ENCODE measurements around the gene USHBP1.

The USHBP1 gene

GRCh38 chr19:17240062-17240752 lies 24.3 kb downstream of the USHBP1 start:
- no peak for DNase-seq

- no peak for DNase-seq
These were observed 26.5 kb downstream of the USHBP1 start for GRCh38 chr19:17237747-17238706.

GRCh38 chr19:17236811-17237543 lies 27.6 kb downstream of the USHBP1 start:
- DNase-seq = no peak

GRCh38 chr19:17235971-17236777 lies 28.4 kb downstream of the USHBP1 start:
- peak in 1 of 2 experiments; percentile 24 for DNase-seq

GRCh38 chr19:17235300-17235970 lies 29.1 kb downstream of the USHBP1 start:
- peak; percentile 70 to 74 for DNase-seq

- peak; percentile 58 to 59 for DNase-seq
These were observed 29.6 kb downstream of the USHBP1 start for GRCh38 chr19:17234911-17235299.

- no peak for DNase-seq
These were observed 32.3 kb downstream of the USHBP1 start for GRCh38 chr19:17232258-17232657.

GRCh38 chr19:17229890-17230289 lies 34.7 kb downstream of the USHBP1 start:
- DNase-seq = no peak

GRCh38 chr19:17227798-17228367 lies 36.7 kb downstream of the USHBP1 start:
- DNase-seq = no peak

GRCh38 chr19:17226002-17226933 lies 38.3 kb downstream of the USHBP1 start, which contains the start of gene OCEL1:
TSS of gene OCEL1 (plus strand) at chr19:17226226. CDS start at chr19:17226248, 22 bp downstream.
- DNase-seq = peak; percentile 96

- DNase-seq = no peak
These were observed 39.5 kb downstream of the USHBP1 start for GRCh38 chr19:17225053-17225452.

GRCh38 chr19:17220207-17220758 lies 44.3 kb downstream of the USHBP1 start:
- DNase-seq = peak; percentile 30 to 32

GRCh38 chr19:17219286-17219685 lies 45.3 kb downstream of the USHBP1 start:
- no peak for DNase-seq

GRCh38 chr19:17216058-17216670 lies 48.4 kb downstream of the USHBP1 start:
- DNase-seq = no peak

- DNase-seq = peak; percentile 81 to 84
These were observed 49.2 kb downstream of the USHBP1 start, which contains the start of gene USE1 for GRCh38 chr19:17215127-17215971. TSS of gene USE1 (plus strand) at chr19:17215357. CDS start at chr19:17215406, 49 bp downstream.

GRCh38 chr19:17214508-17215126 lies 49.9 kb downstream of the USHBP1 start:
- no peak for DNase-seq

GRCh38 chr19:17213334-17213733 lies 51.2 kb downstream of the USHBP1 start:
- no peak for DNase-seq

All from activated CD4-positive, alpha-beta T cell treated with anti-CD3 and anti-CD28 coated beads, Interleukin-2, amount 50 U/mL, for 4 hours (primary cell).